SH-SY5Y (cell line): ENCODE data around the gene CMC2.

Source experiments
- GATA2 ChIP-seq: IDR thresholded peaks from 2 replicates; pipeline ENCODE4 v1.6.1; 2011; ENCODE audit warnings: mild to moderate bottlenecking, low read depth, low read length
- GATA3 ChIP-seq: IDR thresholded peaks from 2 replicates; pipeline ENCODE4 v1.6.1; 2011; ENCODE audit warnings: low read depth, mild to moderate bottlenecking, low read length, moderate library complexity

Gene CMC2

DNA sequence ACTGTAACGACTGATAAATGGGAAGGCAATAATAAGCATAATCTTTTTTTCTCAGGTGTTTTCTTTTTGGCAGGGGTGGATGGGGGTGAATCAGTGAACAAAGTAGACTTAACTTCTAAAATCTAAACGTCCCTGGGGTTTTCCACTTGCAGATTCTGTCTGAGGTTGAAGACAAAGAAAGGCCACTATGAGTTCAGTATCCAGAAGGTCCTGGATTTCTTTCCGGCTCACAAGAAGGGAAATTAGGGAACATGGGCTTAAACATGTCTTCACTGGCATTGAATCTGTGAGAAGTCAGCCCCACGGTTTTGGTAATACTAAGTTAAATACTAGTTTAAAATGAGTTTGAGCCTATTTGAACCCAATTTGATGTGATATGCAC lies 67.8 kb downstream of the CMC2 start:
- TF ChIP-seq GATA2: no peak
- TF ChIP-seq GATA3: no peak

DNA sequence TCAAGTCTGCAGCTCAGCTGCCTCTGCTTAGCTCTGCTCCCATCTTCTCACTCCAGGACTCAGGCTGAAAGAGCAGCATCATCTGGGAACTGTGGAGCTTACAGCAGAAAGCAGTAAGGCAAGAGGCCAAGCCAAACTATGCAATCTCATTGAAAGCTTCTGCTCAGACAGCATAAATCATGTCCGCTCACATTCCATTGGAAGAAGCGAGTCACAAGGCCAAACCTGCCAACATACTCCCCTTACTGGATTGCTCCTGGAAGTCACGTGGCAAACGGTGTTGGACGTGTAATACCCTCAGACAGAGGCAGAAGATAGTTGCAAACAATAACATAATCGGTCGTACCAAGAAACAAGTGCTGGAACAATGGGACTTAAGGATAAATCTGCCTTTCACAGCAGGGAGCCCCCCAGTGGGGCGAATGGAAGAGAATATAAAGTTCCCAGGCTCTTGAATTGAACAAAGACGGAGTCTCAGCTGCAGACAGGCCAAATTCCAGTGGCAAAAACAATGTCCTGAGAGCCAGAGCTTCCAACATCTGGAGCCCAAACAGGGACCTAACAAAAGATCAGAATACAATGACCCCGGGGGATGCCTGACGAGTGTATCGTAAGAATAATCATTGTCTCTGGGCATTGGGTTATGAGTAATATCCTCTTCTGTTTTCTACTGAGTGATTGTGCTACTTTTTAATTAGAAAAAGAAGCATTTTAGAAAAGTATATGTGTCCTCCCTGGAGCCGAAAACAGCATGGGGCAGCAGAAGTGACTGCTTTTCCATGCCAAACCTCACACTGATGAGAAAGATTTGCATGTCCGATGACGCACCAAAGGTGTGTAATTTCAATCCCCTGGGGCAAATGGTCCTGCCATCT lies 68.4 kb downstream of the CMC2 start:
- TF ChIP-seq GATA3: no peak
- no peak for TF ChIP-seq GATA2

DNA sequence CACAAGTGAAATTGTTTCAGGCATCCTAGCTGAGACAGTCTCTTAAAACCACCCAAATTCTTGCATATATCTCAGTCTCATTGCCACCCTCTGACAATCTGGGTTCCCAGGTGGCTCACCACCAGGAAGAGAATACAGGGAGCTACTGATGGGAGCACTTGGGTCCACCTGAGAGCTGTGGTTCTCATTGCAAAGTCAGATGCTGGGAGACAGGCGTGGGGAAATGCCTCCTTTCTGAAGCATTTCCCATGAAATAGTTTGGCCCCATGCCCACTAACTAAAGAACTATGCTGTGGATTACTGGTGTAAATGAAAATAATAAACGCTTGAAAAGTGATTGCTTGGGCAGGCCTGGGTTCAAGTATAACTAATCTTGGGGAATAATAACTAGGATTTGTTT lies 70.3 kb downstream of the CMC2 start:
- TF ChIP-seq GATA3: no peak

DNA sequence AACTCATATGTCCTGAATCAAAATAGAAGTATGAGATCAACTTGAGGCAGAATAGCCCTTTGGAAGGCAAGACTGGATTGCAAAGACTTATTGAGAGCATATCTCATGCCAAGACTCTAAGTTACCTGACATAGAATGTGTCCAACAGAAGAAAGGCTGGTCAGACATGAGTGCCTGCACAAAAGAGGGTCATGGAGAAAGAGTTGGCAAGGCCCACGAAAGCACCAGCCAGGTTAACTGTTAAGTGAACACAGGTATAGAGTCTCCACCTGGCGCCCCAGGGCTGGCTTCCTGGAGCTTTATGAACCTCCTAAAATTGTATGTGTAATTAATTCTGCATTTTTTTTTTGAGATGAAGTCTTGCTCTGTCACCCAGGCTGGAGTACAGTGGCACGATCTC lies 71.0 kb downstream of the CMC2 start:
- TF ChIP-seq GATA2 (no peak), GATA3 (no peak)

DNA sequence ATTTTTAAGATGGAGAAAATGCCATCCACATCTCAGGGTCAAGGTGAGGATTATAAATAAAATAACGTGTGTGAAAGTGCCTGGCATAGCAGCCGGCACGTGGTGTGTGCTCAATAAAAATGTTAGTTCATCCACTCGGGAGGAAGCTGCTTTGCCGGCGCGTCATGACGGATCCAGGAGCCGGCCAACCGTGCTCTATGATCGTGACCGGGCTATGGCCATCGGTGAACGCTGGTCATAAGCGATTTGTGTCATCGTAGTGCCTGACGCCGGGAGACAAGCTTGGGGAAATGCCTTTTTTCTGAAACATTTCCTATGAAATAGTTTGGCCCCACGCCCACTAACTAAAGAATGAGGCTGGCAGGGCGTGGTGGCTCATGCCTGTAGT lies 74.0 kb downstream of the CMC2 start:
- TF ChIP-seq GATA3: no peak
- TF ChIP-seq GATA2: no peak

DNA sequence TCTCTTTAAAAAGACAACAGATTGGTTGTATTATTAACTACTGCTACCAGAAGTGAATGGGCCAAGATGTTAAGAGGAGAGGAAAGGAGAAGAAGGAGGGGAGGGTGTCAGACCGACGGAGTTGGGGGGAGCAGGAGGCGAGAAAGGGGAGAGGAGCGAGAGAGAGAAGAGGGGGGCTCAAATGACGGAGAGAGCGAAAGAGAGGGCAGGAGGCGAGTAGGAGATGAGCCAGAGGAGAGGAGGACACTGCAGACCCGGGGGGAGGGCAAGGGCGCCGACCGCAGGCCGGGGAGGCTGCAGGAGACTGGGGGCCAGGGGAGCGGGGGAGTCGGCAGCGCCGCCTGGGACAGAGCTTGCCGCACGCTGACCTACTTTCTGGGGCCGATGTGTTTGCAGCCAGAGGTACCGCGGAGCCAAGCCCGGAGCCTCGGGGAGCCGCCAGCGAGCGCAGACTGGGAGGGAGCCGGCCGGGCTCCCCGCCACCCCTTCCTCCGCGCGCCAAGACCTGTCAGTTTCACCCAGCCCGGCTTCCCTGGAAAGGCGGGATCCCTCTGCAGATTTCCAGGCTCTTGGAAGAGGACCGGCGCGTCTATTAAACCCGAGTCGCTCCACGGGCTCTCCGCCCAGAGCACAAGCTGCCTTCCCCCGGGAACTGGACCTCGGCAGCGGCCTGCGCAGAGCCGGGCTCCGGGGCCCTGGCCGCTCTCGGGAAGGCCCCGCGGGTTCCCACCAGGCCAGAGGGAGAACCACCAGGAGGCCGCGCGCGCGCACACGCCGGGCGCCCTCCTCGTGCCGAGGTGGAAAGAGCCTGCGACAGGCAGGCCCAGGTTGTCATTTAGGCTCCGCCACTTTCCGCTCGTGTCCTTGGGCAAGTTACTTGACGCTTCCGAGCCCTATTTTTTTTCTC lies 74.6 kb downstream of the CMC2 start:
- TF ChIP-seq GATA3 (no peak), GATA2 (no peak)

DNA sequence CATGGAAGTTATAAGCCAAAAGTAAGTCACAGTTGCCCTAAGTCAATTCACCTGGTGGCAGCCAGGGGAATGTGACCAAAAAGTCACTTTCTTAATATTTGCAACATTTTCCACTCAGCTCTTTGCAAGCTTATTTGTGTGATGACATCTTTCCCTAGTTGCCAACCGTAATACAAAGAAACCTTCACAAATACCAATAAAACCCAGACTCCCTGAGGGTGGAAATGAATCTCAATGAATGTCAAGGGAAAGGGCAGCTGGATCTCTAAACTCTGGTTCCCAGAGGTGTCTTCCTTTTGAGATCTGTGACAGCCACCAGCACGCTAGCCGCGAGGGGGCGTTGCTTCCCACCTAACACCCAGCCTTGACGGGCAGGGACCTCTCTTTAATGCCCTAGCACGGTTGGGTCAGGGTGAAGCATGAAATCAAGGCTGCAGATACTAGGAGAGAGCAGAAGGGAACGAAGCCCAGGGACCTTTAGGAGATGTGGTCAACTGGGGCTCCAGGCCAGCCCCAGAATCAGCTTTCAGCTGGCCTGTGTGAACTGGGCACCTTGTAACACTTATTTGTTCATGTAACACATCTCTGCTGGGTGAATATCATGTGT lies 82.2 kb downstream of the CMC2 start:
- TF ChIP-seq GATA3 (no peak), GATA2 (no peak)

DNA sequence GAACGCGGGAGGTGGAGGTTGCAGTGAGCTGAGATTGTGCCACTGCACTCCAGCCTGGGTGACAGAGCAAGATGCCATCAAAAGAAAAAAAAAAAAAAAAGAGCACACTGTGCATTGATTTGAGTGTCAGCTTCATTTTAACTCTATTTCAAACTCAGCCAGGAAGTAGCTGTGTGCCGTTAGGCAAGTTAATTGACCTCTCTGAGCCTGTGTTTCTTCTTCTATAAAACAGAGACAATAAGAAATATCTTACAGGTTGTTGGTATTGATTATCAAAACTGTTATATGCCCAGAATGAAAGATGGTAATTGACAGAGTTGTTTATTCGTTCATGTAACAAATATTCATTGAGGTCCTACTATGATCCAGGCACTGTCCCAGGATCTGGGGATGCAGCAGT lies 83.3 kb downstream of the CMC2 start:
- no peak for TF ChIP-seq GATA2
- no peak for TF ChIP-seq GATA3
